Neural crest cell (in vitro differentiated cells): Measurements from ENCODE around the gene SRPX. TPM values are rescaled to one million over a fixed set of nuclear protein-coding genes. Genes with fewer than 3 reads are reported as not detected.

ENCODE experiments used
- DNase-seq: peaks from one replicate; pipeline ENCODE4 v3.0.0; 2021; ENCODE audit warnings: low read depth, mixed read lengths, low spot score
- H3K27ac Mint-ChIP-seq: one replicate; pipeline ENCODE4 v1.8.0; 2021; ENCODE audit warnings: mild to moderate bottlenecking, mixed read lengths; ENCODE audit not compliant: unreplicated experiment
- H3K27me3 Mint-ChIP-seq: 2 replicates; pipeline ENCODE4 v1.8.0; 2021; ENCODE audit warnings: low read depth, mild to moderate bottlenecking, mixed read lengths
- H3K36me3 Mint-ChIP-seq: 2 replicates; pipeline ENCODE4 v1.8.0; 2021; ENCODE audit warnings: low read depth, mild to moderate bottlenecking, mixed read lengths
- H3K4me1 Mint-ChIP-seq: 2 replicates; pipeline ENCODE4 v1.8.0; 2021; ENCODE audit warnings: mixed read lengths
- H3K4me3 Mint-ChIP-seq: one replicate; pipeline ENCODE4 v1.8.0; 2021; ENCODE audit warnings: mild to moderate bottlenecking, mixed read lengths
- H3K9me3 Mint-ChIP-seq: 2 replicates; pipeline ENCODE4 v1.8.0; 2021; ENCODE audit warnings: mixed read lengths
- total RNA-seq: library from RNA; stranded (reverse); gene quantifications from 2 replicates; pipeline ENCODE4 v1.2.1, GENCODE V29; 2021
- TF ChIP-seq, protein P1 (sequence below): fragments of 200-600 bp; sonication (generic); conservative IDR thresholded peaks from 2 replicates; pipeline ENCODE4 v1.5.0; 2021; ENCODE audit warnings: antibody characterized with exemption, mild to moderate bottlenecking

The SRPX gene
- total RNA-seq, 1 donor from 2014 or later = 3.7 TPM

- H3K27me3 Mint-ChIP-seq = no peaks in the 10 kb centered on the region
- H3K4me3 Mint-ChIP-seq = no peak overlapping the region
- H3K9me3 Mint-ChIP-seq = peaks cover 8% of the 10 kb centered on the region
- no peaks in the 10 kb centered on the region for H3K36me3 Mint-ChIP-seq
- no peaks in the 10 kb centered on the region for H3K4me1 Mint-ChIP-seq
- no peak for DNase-seq
- no peak overlapping the region for H3K27ac Mint-ChIP-seq
- TF ChIP-seq, protein P1, sequence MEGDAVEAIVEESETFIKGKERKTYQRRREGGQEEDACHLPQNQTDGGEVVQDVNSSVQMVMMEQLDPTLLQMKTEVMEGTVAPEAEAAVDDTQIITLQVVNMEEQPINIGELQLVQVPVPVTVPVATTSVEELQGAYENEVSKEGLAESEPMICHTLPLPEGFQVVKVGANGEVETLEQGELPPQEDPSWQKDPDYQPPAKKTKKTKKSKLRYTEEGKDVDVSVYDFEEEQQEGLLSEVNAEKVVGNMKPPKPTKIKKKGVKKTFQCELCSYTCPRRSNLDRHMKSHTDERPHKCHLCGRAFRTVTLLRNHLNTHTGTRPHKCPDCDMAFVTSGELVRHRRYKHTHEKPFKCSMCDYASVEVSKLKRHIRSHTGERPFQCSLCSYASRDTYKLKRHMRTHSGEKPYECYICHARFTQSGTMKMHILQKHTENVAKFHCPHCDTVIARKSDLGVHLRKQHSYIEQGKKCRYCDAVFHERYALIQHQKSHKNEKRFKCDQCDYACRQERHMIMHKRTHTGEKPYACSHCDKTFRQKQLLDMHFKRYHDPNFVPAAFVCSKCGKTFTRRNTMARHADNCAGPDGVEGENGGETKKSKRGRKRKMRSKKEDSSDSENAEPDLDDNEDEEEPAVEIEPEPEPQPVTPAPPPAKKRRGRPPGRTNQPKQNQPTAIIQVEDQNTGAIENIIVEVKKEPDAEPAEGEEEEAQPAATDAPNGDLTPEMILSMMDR = no peak
Observed at GRCh38 chrX:38232079-38232686, 11.5 kb upstream of the SRPX start.

DNA sequence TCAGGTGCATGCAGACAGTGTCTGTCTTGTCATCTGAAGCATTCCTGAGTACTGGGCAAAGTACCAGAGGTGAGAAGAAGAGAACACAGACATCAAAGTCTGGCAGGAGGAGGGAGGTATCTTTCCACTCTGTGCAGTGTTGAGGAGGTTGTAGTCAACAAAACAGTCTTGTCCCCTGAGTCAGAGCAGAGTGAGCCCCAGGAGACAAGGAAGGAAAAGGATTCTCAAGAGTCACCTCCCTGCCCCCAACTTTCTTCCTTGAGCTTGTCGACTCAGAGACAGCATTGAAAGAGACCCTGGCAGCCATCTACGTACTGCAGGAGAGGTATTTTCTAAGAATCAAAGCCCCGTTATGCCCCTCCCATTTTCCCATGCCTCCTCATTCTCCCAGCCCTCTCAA is 4.4 kb upstream of the SRPX start:
- no peak overlapping the region for H3K27ac Mint-ChIP-seq
- no peak for DNase-seq

DNA sequence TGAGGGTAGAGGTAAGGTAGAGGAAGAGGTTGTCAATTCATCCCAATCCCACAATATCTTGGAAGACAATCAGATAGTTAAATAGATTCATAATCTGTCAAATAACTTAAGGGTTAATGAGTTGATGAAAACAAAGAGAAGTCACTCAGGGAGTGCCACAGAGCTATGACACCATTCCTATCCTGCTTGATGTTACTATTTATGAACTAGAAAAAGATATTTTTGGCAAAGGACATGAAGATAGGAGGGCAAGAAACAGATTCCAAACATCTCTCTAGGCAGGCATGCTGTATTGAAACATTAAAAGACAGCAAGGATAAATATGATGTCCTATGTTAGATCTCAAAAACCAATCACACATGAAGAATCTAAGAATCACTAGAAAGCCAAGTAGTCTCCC is 3.5 kb upstream of the SRPX start:
- no peaks in the 10 kb centered on the region for H3K9me3 Mint-ChIP-seq
- no peak overlapping the region for H3K4me3 Mint-ChIP-seq
- peaks cover 39% of the 10 kb centered on the region for H3K27me3 Mint-ChIP-seq
- DNase-seq = no peak
- no peak overlapping the region for H3K27ac Mint-ChIP-seq
- no peaks in the 10 kb centered on the region for H3K36me3 Mint-ChIP-seq
- H3K4me1 Mint-ChIP-seq = peaks cover 3% of the 10 kb centered on the region
- TF ChIP-seq, protein P1 = no peak

More for the DNA sequence above, 4.4 kb upstream of the SRPX start:
- H3K9me3 Mint-ChIP-seq = no peaks in the 10 kb centered on the region
- no peaks in the 10 kb centered on the region for H3K36me3 Mint-ChIP-seq
- no peak overlapping the region for H3K4me3 Mint-ChIP-seq
- H3K4me1 Mint-ChIP-seq = no peaks in the 10 kb centered on the region
- TF ChIP-seq, protein P1 = no peak
- H3K27me3 Mint-ChIP-seq = peaks cover 34% of the 10 kb centered on the region

GRCh38 chrX:38221391-38221929 is 789 bp upstream of the SRPX start:
- H3K9me3 Mint-ChIP-seq = no peaks in the 10 kb centered on the region
- no peak overlapping the region for H3K27ac Mint-ChIP-seq
- peaks cover 46% of the 10 kb centered on the region for H3K27me3 Mint-ChIP-seq

GRCh38 chrX:38220024-38220414 is 652 bp downstream of the SRPX start:
- Mint-ChIP-seq H3K36me3 (no peaks in the 10 kb centered on the region), H3K27ac (no peak overlapping the region)
- peak; percentile 21 for DNase-seq

More at GRCh38 chrX:38221391-38221929, 789 bp upstream of the SRPX start:
- Mint-ChIP-seq H3K4me1 (peaks cover 3% of the 10 kb centered on the region), H3K4me3 (peak overlapping the region; percentile 91), H3K36me3 (no peaks in the 10 kb centered on the region)
- TF ChIP-seq, protein P1 = no peak
- no peak for DNase-seq

More at GRCh38 chrX:38220024-38220414, 652 bp downstream of the SRPX start:
- H3K4me1 Mint-ChIP-seq = peaks cover 3% of the 10 kb centered on the region
- peak overlapping the region; percentile 91 for H3K4me3 Mint-ChIP-seq
- peaks cover 42% of the 10 kb centered on the region for H3K27me3 Mint-ChIP-seq
- TF ChIP-seq, protein P1 = peak; percentile 49
- H3K9me3 Mint-ChIP-seq = no peaks in the 10 kb centered on the region
